ENCODE data around the gene DLGAP1. TPM values are rescaled to one million over a fixed set of nuclear protein-coding genes. Genes with fewer than 3 reads are reported as not detected.

DLGAP1 gene
- total and polyA plus RNA-seq, 2 experiments from 2014 or later = 17.0 to 48.5 TPM

GRCh38 chr18:4356929-4357328 lies 98.2 kb downstream of the DLGAP1 start:
- no peaks in the 10 kb centered on the region for H3F3A ChIP-seq (replicated peaks; ENCODE audit: low read depth)
- no peaks in the 10 kb centered on the region for H3K27me3 ChIP-seq (ENCODE audit: insufficient read depth)
- no peak overlapping the region for H3K27ac ChIP-seq (ENCODE audit: low read depth)
- no peak overlapping the region for H3K27ac Mint-ChIP-seq
- TF ChIP-seq JUNB (IDR thresholded peaks at IDR 0.05; ENCODE audit: unreplicated experiment) (no peak), NANOG (IDR thresholded peaks at IDR 0.05; ENCODE audit: borderline replicate concordance) (no peak), ZNF462 (CRISPR knock-in tag; IDR thresholded peaks at IDR 0.05) (no peak), POLR2AphosphoS5 (IDR thresholded peaks at IDR 0.05; ENCODE audit: low read depth) (no peak), CREB1 (CRISPR knock-in tag; IDR thresholded peaks at IDR 0.05; ENCODE audit: low read depth) (no peak), CTCF (conservative IDR thresholded peaks at IDR 0.05; ENCODE audit: low read depth in 2 of 2) (no peak), EZH2 (IDR thresholded peaks at IDR 0.05; ENCODE audit: low read depth, unreplicated experiment) (no peak)
- DNase-seq (ENCODE audit: low spot score) (no peak), ATAC-seq (no peak)
- no peaks in the 10 kb centered on the region; the same call in 1 of the 2 replicates for H4K20me1 ChIP-seq (replicated peaks; ENCODE audit: insufficient read depth)
- no peak overlapping the region for H2AFZ ChIP-seq
- H3K4me1 ChIP-seq (ENCODE audit: insufficient read depth) = peaks cover 42% of the 10 kb centered on the region
- peaks cover 69% of the 10 kb centered on the region for H3K4me1 Mint-ChIP-seq
- peaks cover 10% of the 10 kb centered on the region for H3K27me3 Mint-ChIP-seq (ENCODE audit: insufficient read depth, low read depth, poor library complexity)
- H3K9me3 Mint-ChIP-seq = no peaks in the 10 kb centered on the region
- H3K9me2 ChIP-seq (ENCODE audit: insufficient read depth) = no peaks in the 10 kb centered on the region
- H3K36me3 ChIP-seq (ENCODE audit: insufficient read depth) = no peaks in the 10 kb centered on the region
- H3K4me2 ChIP-seq = no peak overlapping the region
- no peak overlapping the region for H3K4me3 Mint-ChIP-seq
- no peaks in the 10 kb centered on the region for H3K36me3 Mint-ChIP-seq (ENCODE audit: low read depth)
- peaks cover 7% of the 10 kb centered on the region for H3K79me2 ChIP-seq (replicated peaks; ENCODE audit: insufficient read depth)
- H3K4me3 ChIP-seq = no peak overlapping the region

Measured in GM23338 (cell line).